Peyer's patch (tissue), 4 donors: Measurements from ENCODE around the gene TUBA1B.

Experiments
- POLR2A ChIP-seq, 2 donors: fragments of 450-650 bp; IDR thresholded peaks; one replicate each; pipeline ENCODE4 v1.5.1; 2017; ENCODE audit warnings: antibody characterized with exemption in 2 of 2, mild to moderate bottlenecking in 2 of 2, moderate library complexity in 2 of 2
- TF ChIP-seq, protein P1 (sequence below), 6 experiments: fragments of 450-650 bp in 4 of 6; fragments of 200-600 bp in 2 of 6; sonication (generic) in 1 of 6; IDR thresholded peaks; one replicate each; pipeline ENCODE4 v1.5.1; 2017 to 2019; ENCODE audit warnings: antibody characterized with exemption in 6 of 6, mild to moderate bottlenecking in 3 of 6, moderate library complexity in 1 of 6

DNA sequence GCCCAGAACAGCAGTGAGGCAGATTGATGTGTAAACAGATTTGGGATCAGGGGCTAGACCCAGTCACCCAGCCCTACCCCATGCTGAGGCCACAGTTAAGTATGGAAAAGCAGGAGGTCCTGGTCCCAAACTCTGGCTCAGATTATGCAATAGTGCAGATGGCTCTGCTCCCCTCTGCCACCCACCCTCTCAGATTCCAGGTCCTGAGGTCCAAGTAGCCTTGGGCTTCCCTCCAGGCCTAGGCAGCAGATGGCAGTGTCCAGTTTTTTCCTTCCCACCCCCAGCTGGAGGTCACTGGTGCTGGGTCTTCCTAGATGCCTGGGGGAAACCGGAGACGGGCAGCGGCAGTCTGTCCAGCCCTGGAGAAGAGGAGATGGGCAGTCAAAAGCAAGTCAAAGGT, 33.8 kb downstream of the TUBA1B start:
- TF ChIP-seq, protein P1, sequence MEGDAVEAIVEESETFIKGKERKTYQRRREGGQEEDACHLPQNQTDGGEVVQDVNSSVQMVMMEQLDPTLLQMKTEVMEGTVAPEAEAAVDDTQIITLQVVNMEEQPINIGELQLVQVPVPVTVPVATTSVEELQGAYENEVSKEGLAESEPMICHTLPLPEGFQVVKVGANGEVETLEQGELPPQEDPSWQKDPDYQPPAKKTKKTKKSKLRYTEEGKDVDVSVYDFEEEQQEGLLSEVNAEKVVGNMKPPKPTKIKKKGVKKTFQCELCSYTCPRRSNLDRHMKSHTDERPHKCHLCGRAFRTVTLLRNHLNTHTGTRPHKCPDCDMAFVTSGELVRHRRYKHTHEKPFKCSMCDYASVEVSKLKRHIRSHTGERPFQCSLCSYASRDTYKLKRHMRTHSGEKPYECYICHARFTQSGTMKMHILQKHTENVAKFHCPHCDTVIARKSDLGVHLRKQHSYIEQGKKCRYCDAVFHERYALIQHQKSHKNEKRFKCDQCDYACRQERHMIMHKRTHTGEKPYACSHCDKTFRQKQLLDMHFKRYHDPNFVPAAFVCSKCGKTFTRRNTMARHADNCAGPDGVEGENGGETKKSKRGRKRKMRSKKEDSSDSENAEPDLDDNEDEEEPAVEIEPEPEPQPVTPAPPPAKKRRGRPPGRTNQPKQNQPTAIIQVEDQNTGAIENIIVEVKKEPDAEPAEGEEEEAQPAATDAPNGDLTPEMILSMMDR (IDR thresholded peaks at IDR 0.05) = no peak
- no peak for TF ChIP-seq POLR2A (IDR thresholded peaks at IDR 0.05)
